ELF-1 (cell line): ENCODE measurements around the gene SIPA1.

Experiments used
- DNase-seq: peaks from one replicate; pipeline ENCODE4 v3.0.0-alpha.2; 2016; ENCODE audit warnings: low read depth, low spot score

SIPA1 gene

GRCh38 chr11:65643971-65644370 is 6.1 kb downstream of the SIPA1 start:
- DNase-seq: no peak

GRCh38 chr11:65644837-65645236 is 6.9 kb downstream of the SIPA1 start:
- no peak for DNase-seq

GRCh38 chr11:65645710-65646109 is 7.8 kb downstream of the SIPA1 start:
- DNase-seq: no peak

- DNase-seq: no peak
Measured at GRCh38 chr11:65646288-65646957, 8.5 kb downstream of the SIPA1 start.

GRCh38 chr11:65646958-65647701 is 9.2 kb downstream of the SIPA1 start:
- peak; percentile 73 for DNase-seq

- DNase-seq: no peak
Measured at GRCh38 chr11:65648997-65649493, 11.1 kb downstream of the SIPA1 start.

- DNase-seq: no peak
Measured at GRCh38 chr11:65649656-65650546, 12.0 kb downstream of the SIPA1 start.

GRCh38 chr11:65650547-65651338 is 12.8 kb downstream of the SIPA1 start:
- DNase-seq: peak; percentile 95

GRCh38 chr11:65651339-65651588 is 13.4 kb downstream of the SIPA1 start:
- no peak for DNase-seq

GRCh38 chr11:65651589-65652510 is 13.9 kb downstream of the SIPA1 start:
- DNase-seq: peak; percentile 21

- DNase-seq: peak; percentile 92
Measured at GRCh38 chr11:65652511-65653228, 14.8 kb downstream of the SIPA1 start.

GRCh38 chr11:65653229-65654225 is 15.6 kb downstream of the SIPA1 start:
- DNase-seq: no peak

GRCh38 chr11:65654375-65655349 is 16.8 kb downstream of the SIPA1 start:
- DNase-seq: no peak

- DNase-seq: no peak
Measured at GRCh38 chr11:65655570-65656332, 17.9 kb downstream of the SIPA1 start.

- no peak for DNase-seq
Measured at GRCh38 chr11:65657426-65657825, 19.5 kb downstream of the SIPA1 start.

GRCh38 chr11:65658174-65659021 is 20.5 kb downstream of the SIPA1 start:
- DNase-seq: no peak
